HCT116 (cell line): ENCODE data around the gene BBX.

Experiments
- CTCF ChIP-seq, 3 experiments: fragments of 200-600 bp in 1 of 3; sonication (generic) in 1 of 3; IDR thresholded peaks in 2 of 3; conservative IDR thresholded peaks in 1 of 3; 2 replicates each; pipeline ENCODE4 v1.5.1; 2012 to 2017; ENCODE audit warnings: low read depth in 2 of 3, low read length in 2 of 3, antibody characterized with exemption in 1 of 3, borderline replicate concordance in 1 of 3, control low read depth in 1 of 3, mild to moderate bottlenecking in 1 of 3, mixed read lengths in 1 of 3, mixed run types in 1 of 3, moderate library complexity in 1 of 3; ENCODE audit not compliant: insufficient read depth in 1 of 3
- EGR1 ChIP-seq: IDR thresholded peaks from 2 replicates; pipeline ENCODE4 v1.6.1; 2012; ENCODE audit warnings: low read depth
- MAX ChIP-seq: IDR thresholded peaks from 2 replicates; pipeline ENCODE4 v1.6.1; 2012
- POLR2AphosphoS5 ChIP-seq: IDR thresholded peaks from 2 replicates; pipeline ENCODE4 v1.6.1; 2011; ENCODE audit warnings: mild to moderate bottlenecking, low read depth, low read length, moderate library complexity
- SIN3A ChIP-seq: IDR thresholded peaks from 2 replicates; pipeline ENCODE4 v1.6.1; 2012; ENCODE audit warnings: low read depth
- SP1 ChIP-seq: IDR thresholded peaks from 2 replicates; pipeline ENCODE4 v1.6.1; 2012; ENCODE audit warnings: low read depth
- TCF7L2 ChIP-seq: IDR thresholded peaks from 2 replicates; pipeline ENCODE4 v1.7.0; 2011; ENCODE audit warnings: borderline replicate concordance, inconsistent platforms; ENCODE audit not compliant: insufficient read depth, insufficient read length; ENCODE audit errors: extremely low read depth
- ZNF274 ChIP-seq: fragments of 200-500 bp; sonication (Bioruptor generic); IDR thresholded peaks from 2 replicates; pipeline ENCODE4 v1.6.1; 2014; ENCODE audit warnings: mild to moderate bottlenecking, low read depth, low read length, inconsistent platforms
- TF ChIP-seq, protein P1 (sequence below): IDR thresholded peaks from 2 replicates; pipeline ENCODE4 v1.6.1; 2012; ENCODE audit warnings: low read depth

DNA sequence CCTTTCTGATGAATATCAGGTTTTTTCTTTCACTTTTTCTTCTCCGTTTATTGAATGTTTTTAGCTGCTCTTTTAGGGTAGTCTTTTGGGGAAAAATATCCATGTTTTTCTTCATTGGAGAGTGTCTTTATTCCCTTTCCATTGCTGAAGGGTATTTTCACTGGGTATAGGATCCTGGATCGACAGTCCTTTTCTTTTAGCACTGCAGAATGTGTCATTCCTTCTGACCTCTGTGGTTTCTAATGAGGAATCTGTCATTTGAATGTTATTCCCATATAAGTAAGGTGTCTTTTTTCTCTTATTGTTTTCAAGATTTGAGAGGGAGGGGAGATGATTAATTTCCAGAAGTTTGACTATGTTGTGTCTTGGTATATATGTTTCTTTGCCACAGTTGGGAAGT lies 96.8 kb downstream of the BBX start:
- TF ChIP-seq TCF7L2 (no peak), CTCF (IDR thresholded peaks at IDR 0.05 in 2 of 3, conservative IDR thresholded peaks at IDR 0.05 in 1 of 3; ENCODE audit: borderline replicate concordance in 1 of 3, insufficient read depth in 1 of 3, low read depth in 2 of 3, low read length in 2 of 3) (no peak), EGR1 (no peak), SIN3A (no peak), MAX (no peak), SP1 (no peak), ZNF274 (no peak), POLR2AphosphoS5 (no peak)
- TF ChIP-seq, protein P1, sequence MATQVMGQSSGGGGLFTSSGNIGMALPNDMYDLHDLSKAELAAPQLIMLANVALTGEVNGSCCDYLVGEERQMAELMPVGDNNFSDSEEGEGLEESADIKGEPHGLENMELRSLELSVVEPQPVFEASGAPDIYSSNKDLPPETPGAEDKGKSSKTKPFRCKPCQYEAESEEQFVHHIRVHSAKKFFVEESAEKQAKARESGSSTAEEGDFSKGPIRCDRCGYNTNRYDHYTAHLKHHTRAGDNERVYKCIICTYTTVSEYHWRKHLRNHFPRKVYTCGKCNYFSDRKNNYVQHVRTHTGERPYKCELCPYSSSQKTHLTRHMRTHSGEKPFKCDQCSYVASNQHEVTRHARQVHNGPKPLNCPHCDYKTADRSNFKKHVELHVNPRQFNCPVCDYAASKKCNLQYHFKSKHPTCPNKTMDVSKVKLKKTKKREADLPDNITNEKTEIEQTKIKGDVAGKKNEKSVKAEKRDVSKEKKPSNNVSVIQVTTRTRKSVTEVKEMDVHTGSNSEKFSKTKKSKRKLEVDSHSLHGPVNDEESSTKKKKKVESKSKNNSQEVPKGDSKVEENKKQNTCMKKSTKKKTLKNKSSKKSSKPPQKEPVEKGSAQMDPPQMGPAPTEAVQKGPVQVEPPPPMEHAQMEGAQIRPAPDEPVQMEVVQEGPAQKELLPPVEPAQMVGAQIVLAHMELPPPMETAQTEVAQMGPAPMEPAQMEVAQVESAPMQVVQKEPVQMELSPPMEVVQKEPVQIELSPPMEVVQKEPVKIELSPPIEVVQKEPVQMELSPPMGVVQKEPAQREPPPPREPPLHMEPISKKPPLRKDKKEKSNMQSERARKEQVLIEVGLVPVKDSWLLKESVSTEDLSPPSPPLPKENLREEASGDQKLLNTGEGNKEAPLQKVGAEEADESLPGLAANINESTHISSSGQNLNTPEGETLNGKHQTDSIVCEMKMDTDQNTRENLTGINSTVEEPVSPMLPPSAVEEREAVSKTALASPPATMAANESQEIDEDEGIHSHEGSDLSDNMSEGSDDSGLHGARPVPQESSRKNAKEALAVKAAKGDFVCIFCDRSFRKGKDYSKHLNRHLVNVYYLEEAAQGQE: no peak
